ENCODE data around the gene MYL12A. TPM values are rescaled to one million over a fixed set of nuclear protein-coding genes. Genes with fewer than 3 reads are reported as not detected.

MYL12A gene
- total RNA-seq, 2 experiments from 2014 or later = 405 to 423 TPM

GRCh38 chr18:3252843-3253242 lies 5.2 kb downstream of the MYL12A start:
- ChIA-PET POLR2A (interaction anchor here (0.6 to 2.8 kb wide), 2 partner anchors 8 to 132 kb away, joined by 4 to 34 read pairs; partner anchors contain the start of gene MYL12B), CTCF (interaction anchor here (1.0 to 2.8 kb wide), 4 partner anchors 8 to 268 kb away, joined by 3 to 16 read pairs (median 4); partner anchors contain the start of gene MYL12B)
- Mint-ChIP-seq H3K36me3 (ENCODE audit: low read depth) (peaks cover 77% of the 10 kb centered on the region), H3K27ac (peak overlapping the region; percentile 86), H3K27me3 (no peaks in the 10 kb centered on the region), H3K4me3 (peak overlapping the region; percentile 24), H3K9me3 (no peaks in the 10 kb centered on the region), H3K4me1 (ENCODE audit: low read depth) (peaks cover 72% of the 10 kb centered on the region)
- TF ChIP-seq, protein P1, sequence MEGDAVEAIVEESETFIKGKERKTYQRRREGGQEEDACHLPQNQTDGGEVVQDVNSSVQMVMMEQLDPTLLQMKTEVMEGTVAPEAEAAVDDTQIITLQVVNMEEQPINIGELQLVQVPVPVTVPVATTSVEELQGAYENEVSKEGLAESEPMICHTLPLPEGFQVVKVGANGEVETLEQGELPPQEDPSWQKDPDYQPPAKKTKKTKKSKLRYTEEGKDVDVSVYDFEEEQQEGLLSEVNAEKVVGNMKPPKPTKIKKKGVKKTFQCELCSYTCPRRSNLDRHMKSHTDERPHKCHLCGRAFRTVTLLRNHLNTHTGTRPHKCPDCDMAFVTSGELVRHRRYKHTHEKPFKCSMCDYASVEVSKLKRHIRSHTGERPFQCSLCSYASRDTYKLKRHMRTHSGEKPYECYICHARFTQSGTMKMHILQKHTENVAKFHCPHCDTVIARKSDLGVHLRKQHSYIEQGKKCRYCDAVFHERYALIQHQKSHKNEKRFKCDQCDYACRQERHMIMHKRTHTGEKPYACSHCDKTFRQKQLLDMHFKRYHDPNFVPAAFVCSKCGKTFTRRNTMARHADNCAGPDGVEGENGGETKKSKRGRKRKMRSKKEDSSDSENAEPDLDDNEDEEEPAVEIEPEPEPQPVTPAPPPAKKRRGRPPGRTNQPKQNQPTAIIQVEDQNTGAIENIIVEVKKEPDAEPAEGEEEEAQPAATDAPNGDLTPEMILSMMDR (IDR thresholded peaks at IDR 0.05) = no peak
- intact Hi-C loops (cut with micrococcal nuclease) = no loop called here
- DNase-seq (no peak), ATAC-seq (no peak)

DNA sequence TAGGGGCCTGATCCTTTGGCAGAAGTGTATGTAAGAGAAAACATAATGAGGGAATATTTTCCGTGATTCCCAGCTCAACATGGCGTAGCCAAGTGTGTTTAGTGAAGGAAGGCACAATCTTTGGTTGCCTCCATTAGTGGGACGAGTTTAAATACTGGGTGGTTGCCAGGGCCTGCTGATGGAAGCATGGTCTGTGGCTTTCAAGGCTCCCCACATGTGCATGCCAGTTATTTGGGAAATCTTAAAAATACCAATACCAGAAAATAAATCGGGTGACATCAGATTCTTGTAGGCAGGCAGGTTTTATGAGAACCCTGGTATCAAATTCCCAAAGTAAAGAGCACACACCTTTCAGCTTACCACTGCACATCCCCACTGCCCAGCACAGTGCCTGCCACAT lies 7.1 kb downstream of the MYL12A start:
- H3K36me3 Mint-ChIP-seq (ENCODE audit: low read depth) = peaks cover 67% of the 10 kb centered on the region
- ChIA-PET POLR2A (no interaction called here), CTCF (interaction anchor here (1.0 to 2.3 kb wide), 2 partner anchors 278 to 411 kb away, joined by 3 to 8 read pairs; no protein-coding TSS in a partner anchor)
- H3K9me3 Mint-ChIP-seq = no peaks in the 10 kb centered on the region
- no peak overlapping the region for H3K4me3 Mint-ChIP-seq
- intact Hi-C loops (cut with micrococcal nuclease) = no loop called here
- H3K27ac Mint-ChIP-seq = peak overlapping the region; percentile 73
- TF ChIP-seq, protein P1 (IDR thresholded peaks at IDR 0.05) = no peak
- H3K27me3 Mint-ChIP-seq = no peaks in the 10 kb centered on the region
- peaks cover 85% of the 10 kb centered on the region for H3K4me1 Mint-ChIP-seq (ENCODE audit: low read depth)
- DNase-seq = no peak
- ATAC-seq = no peak

DNA sequence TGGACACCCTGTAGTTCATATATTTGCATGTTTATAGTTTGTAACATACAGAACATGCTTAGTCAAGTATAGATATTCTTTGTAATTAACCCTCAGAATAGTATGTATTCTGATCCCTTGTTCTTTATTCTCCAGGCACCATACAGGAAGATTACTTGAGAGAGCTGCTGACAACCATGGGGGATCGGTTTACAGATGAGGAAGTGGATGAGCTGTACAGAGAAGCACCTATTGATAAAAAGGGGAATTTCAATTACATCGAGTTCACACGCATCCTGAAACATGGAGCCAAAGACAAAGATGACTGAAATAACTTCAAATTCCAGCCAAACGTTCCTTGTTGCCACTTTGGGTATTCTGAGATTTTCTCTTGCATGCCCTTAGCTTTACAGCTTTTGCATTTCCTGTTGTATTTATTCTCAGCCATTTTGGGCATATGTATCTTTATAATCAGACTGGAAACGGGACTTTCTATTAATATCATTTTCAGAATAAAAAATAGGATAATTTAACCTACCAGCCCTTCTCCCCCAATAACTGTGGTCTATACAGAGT lies 8.1 kb downstream of the MYL12A start:
- TF ChIP-seq, protein P1 (IDR thresholded peaks at IDR 0.05) = no peak
- peak overlapping the region; percentile 37 for H3K27ac Mint-ChIP-seq
- H3K4me3 Mint-ChIP-seq = no peak overlapping the region
- H3K27me3 Mint-ChIP-seq = no peaks in the 10 kb centered on the region
- ATAC-seq (no peak), DNase-seq (no peak)
- POLR2A ChIA-PET = interaction anchor here (1.3 kb wide), 1 partner anchor 348 kb away, joined by 3 read pairs; no protein-coding TSS in a partner anchor
- H3K4me1 Mint-ChIP-seq (ENCODE audit: low read depth) = peaks cover 79% of the 10 kb centered on the region
- CTCF ChIA-PET = interaction anchor here (1.0 to 2.3 kb wide), 4 partner anchors 10 to 411 kb away, joined by 3 to 8 read pairs (median 4); no protein-coding TSS in a partner anchor
- peaks cover 59% of the 10 kb centered on the region for H3K36me3 Mint-ChIP-seq (ENCODE audit: low read depth)
- H3K9me3 Mint-ChIP-seq = no peaks in the 10 kb centered on the region
- intact Hi-C loops (cut with micrococcal nuclease) = no loop called here

- ChIA-PET CTCF (interaction anchor here (0.8 to 2.3 kb wide), 4 partner anchors 11 to 409 kb away, joined by 3 to 8 read pairs (median 4); no protein-coding TSS in a partner anchor), POLR2A (no interaction called here)
- peaks cover 57% of the 10 kb centered on the region for H3K36me3 Mint-ChIP-seq (ENCODE audit: low read depth)
- TF ChIP-seq, protein P1 (IDR thresholded peaks at IDR 0.05) = no peak
- intact Hi-C loops (cut with micrococcal nuclease) = no loop called here
- H3K4me1 Mint-ChIP-seq (ENCODE audit: low read depth) = peaks cover 70% of the 10 kb centered on the region
- DNase-seq (no peak), ATAC-seq (no peak)
- no peak overlapping the region for H3K4me3 Mint-ChIP-seq
- H3K27me3 Mint-ChIP-seq = no peaks in the 10 kb centered on the region
- H3K27ac Mint-ChIP-seq = peak overlapping the region; percentile 63
- no peaks in the 10 kb centered on the region for H3K9me3 Mint-ChIP-seq
These were observed 9.4 kb downstream of the MYL12A start for GRCh38 chr18:3256693-3257626.
